ENCODE data around the gene C15orf40.
"Not testable (repeated sequence)": the region's sequence is repeated elsewhere in the genome, so short reads cannot be mapped to it uniquely, and the experiment has no call there.

The C15orf40 gene

GRCh38 chr15:82950746-82951370 lies 60.6 kb downstream of the C15orf40 start:
- no peak for DNase-seq

GRCh38 chr15:82950295-82950694 lies 61.1 kb downstream of the C15orf40 start:
- no peak for DNase-seq

GRCh38 chr15:82946155-82946701 lies 65.2 kb downstream of the C15orf40 start:
- no peak for DNase-seq

- no peak for DNase-seq
Observed at GRCh38 chr15:82945326-82945725, 66.1 kb downstream of the C15orf40 start.

- no peak for DNase-seq
Observed at GRCh38 chr15:82944821-82945220, 66.6 kb downstream of the C15orf40 start.

GRCh38 chr15:82944056-82944455 lies 67.4 kb downstream of the C15orf40 start:
- DNase-seq, result no peak

GRCh38 chr15:82943176-82943575 lies 68.3 kb downstream of the C15orf40 start:
- DNase-seq, result no peak

- no peak for DNase-seq
Observed at GRCh38 chr15:82942691-82943090, 68.7 kb downstream of the C15orf40 start.

- DNase-seq, result not testable (repeated sequence)
Observed at GRCh38 chr15:82939678-82940077, 71.8 kb downstream of the C15orf40 start.

Data from NCI-H510A (cell line).